Thyroid gland (tissue), 4 donors: ENCODE results near the gene UBE2D2. TPM values are rescaled to one million over a fixed set of nuclear protein-coding genes. Genes with fewer than 3 reads are reported as not detected.

Experiments used
- DNase-seq, 2 donors: peaks; one replicate each; pipeline ENCODE4 v3.0.0-alpha.2; 2019
- H3K27ac ChIP-seq, 3 donors: fragments of 200-600 bp; sonication (generic); 1 replicate in 2 of 3; 2 replicates in 1 of 3; pipeline ENCODE4 v1.5.1; 2016 to 2019; ENCODE audit warnings: mild to moderate bottlenecking in 1 of 3, moderate library complexity in 1 of 3
- H3K27me3 ChIP-seq: fragments of 200-600 bp; sonication (generic); one replicate; pipeline ENCODE4 v1.5.1; 2019
- H3K36me3 ChIP-seq, 2 donors: fragments of 200-600 bp; sonication (generic); one replicate each; pipeline ENCODE4 v1.5.1; 2016 to 2019
- H3K4me1 ChIP-seq, 2 donors: fragments of 200-600 bp; sonication (generic); one replicate each; pipeline ENCODE4 v1.5.1; 2017 to 2019
- H3K4me3 ChIP-seq, 3 donors: fragments of 200-600 bp; sonication (generic); replicated peaks in 1 of 3; 1 replicate in 2 of 3; 2 replicates in 1 of 3; pipeline ENCODE4 v1.5.1; 2016; ENCODE audit warnings: mild to moderate bottlenecking in 1 of 3
- H3K9me3 ChIP-seq: fragments of 200-600 bp; sonication (generic); one replicate; pipeline ENCODE4 v1.5.1; 2017
- CTCF ChIP-seq, 6 experiments: fragments of 200-600 bp in 3 of 6; fragments of 450-650 bp in 3 of 6; sonication (generic) in 3 of 6; IDR thresholded peaks; one replicate each; pipeline ENCODE4 v1.5.1; 2016 to 2019; ENCODE audit warnings: antibody characterized with exemption in 6 of 6, mild to moderate bottlenecking in 2 of 6, inconsistent platforms in 1 of 6, moderate library complexity in 1 of 6
- POLR2A ChIP-seq, 2 donors: fragments of 450-650 bp; IDR thresholded peaks; one replicate each; pipeline ENCODE4 v1.6.1; 2017; ENCODE audit warnings: antibody characterized with exemption in 2 of 2, mild to moderate bottlenecking in 2 of 2, moderate library complexity in 1 of 2
- WGBS, 2 donors: methylation state at CpG; one replicate each; pipeline ENCODE4 v1.1.5; 2017; 5-methylcytosine and 5-hydroxymethylcytosine counted together
- intact Hi-C: fragments of 100-400 bp; cut with DNase I; formaldehyde crosslinking; loops from one replicate; pipeline ENCODE4 v1.15.1; 2023
- total RNA-seq, 4 donors: library from RNA; depleted of rRNA; stranded (reverse); fragments of >200 nt; gene quantifications; one replicate each; pipeline ENCODE4 v1.2.3, GENCODE V29; 2016

Gene UBE2D2
- total RNA-seq, 4 donors from 2014 or later, result 72.4 to 125 (median 99.5) TPM

GRCh38 chr5:139645430-139645871 lies 84.3 kb downstream of the UBE2D2 start:
- 92 to 93% methylated on average over 3 of the region's 3 CpGs for WGBS, 2 donors
- peaks cover 25 to 44% of the 10 kb centered on the region in 2 donors for H3K4me1 ChIP-seq
- intact Hi-C loops, result no loop called here
- TF ChIP-seq CTCF (IDR thresholded peaks at IDR 0.05) (no peak), POLR2A (IDR thresholded peaks at IDR 0.05) (no peak)
- H3K27me3 ChIP-seq, result no peaks in the 10 kb centered on the region
- H3K36me3 ChIP-seq, result no peaks in the 10 kb centered on the region
- no peaks in the 10 kb centered on the region for H3K9me3 ChIP-seq
- DNase-seq, result no peak
- no peak overlapping the region for H3K27ac ChIP-seq
- no peak overlapping the region for H3K4me3 ChIP-seq

GRCh38 chr5:139646111-139646510 lies 85.0 kb downstream of the UBE2D2 start:
- 82 to 91% methylated on average over 2 to 3 of the region's 3 CpGs for WGBS, 2 donors
- Histone ChIP-seq H3K9me3 (no peaks in the 10 kb centered on the region), H3K27ac (no peak overlapping the region), H3K4me3 (no peak overlapping the region), H3K4me1 (peaks cover 32 to 47% of the 10 kb centered on the region in 2 donors), H3K36me3 (no peaks in the 10 kb centered on the region), H3K27me3 (no peaks in the 10 kb centered on the region)
- TF ChIP-seq POLR2A (IDR thresholded peaks at IDR 0.05), result no peak
- no peak for TF ChIP-seq CTCF (IDR thresholded peaks at IDR 0.05)
- DNase-seq, result no peak
- intact Hi-C loops, result no loop called here

- intact Hi-C loops, result no loop called here
- no peak for TF ChIP-seq POLR2A (IDR thresholded peaks at IDR 0.05)
- no peak for TF ChIP-seq CTCF (IDR thresholded peaks at IDR 0.05)
- peak; percentile 1 to 13 for DNase-seq
Observed at GRCh38 chr5:139646912-139647505, 85.9 kb downstream of the UBE2D2 start.

GRCh38 chr5:139647506-139648204 lies 86.5 kb downstream of the UBE2D2 start:
- H3K4me3 ChIP-seq, result peak overlapping the region in 1 of 3 donors; percentile 96
- peak overlapping the region in 2 of 3 donors; percentile 95 to 99 for H3K27ac ChIP-seq
- 27 to 52% methylated on average over 18 to 45 of the region's 46 CpGs for WGBS, 2 donors
- H3K4me1 ChIP-seq, result peaks cover 43 to 51% of the 10 kb centered on the region in 2 donors
- intact Hi-C loops, result no loop called here
- no peaks in the 10 kb centered on the region for H3K9me3 ChIP-seq
- DNase-seq, result peak; percentile 2 to 15
- no peaks in the 10 kb centered on the region for H3K36me3 ChIP-seq
- no peaks in the 10 kb centered on the region for H3K27me3 ChIP-seq
- TF ChIP-seq CTCF (IDR thresholded peaks at IDR 0.05) (no peak), POLR2A (IDR thresholded peaks at IDR 0.05) (no peak)

More at GRCh38 chr5:139646912-139647505, 85.9 kb downstream of the UBE2D2 start:
- Histone ChIP-seq H3K27me3 (no peaks in the 10 kb centered on the region), H3K9me3 (no peaks in the 10 kb centered on the region), H3K27ac (no peak overlapping the region), H3K36me3 (no peaks in the 10 kb centered on the region), H3K4me1 (peaks cover 41 to 51% of the 10 kb centered on the region in 2 donors), H3K4me3 (no peak overlapping the region)
- 49 to 70% methylated on average over 25 of the region's 25 CpGs for WGBS, 2 donors
